NCI-H1417 treated with DMSO at 0.1 percent for 48 hours (cell line): ENCODE data around the gene GNAL.

ENCODE experiments used
- DNase-seq: peaks from one replicate; lab custom pipeline; 2025; lab: John Stamatoyannopoulos, UW

GNAL gene

GRCh38 chr18:11724781-11725180 is 35.7 kb downstream of the GNAL start:
- DNase-seq: no peak

- DNase-seq: no peak
Measured at GRCh38 chr18:11726556-11726955, 37.5 kb downstream of the GNAL start.

- no peak for DNase-seq
Measured at GRCh38 chr18:11728249-11728648, 39.2 kb downstream of the GNAL start.

- DNase-seq: no peak
Measured at GRCh38 chr18:11729556-11729955, 40.5 kb downstream of the GNAL start.

- no peak for DNase-seq
Measured at GRCh38 chr18:11733031-11733430, 44.0 kb downstream of the GNAL start.

DNA sequence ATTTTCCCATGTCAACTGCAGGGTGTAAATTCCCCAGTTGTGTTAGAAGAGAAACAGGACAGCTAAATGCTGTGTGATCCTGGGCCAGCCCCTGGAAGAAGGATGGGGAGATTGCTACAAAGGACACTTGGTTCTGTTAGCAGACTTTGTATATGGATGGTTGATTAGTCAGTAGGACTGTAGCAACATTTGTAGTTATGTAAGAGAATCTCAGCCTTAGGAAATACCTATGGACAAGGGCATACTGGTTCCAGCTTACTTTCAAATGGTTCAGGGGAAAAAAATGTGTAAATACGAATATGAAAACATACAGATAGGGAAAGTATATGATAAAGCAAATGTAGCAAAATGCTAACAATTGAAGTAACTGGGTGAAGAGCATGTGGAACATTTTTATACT is 47.6 kb downstream of the GNAL start:
- DNase-seq: no peak

GRCh38 chr18:11739893-11740292 is 50.8 kb downstream of the GNAL start:
- DNase-seq: no peak

DNA sequence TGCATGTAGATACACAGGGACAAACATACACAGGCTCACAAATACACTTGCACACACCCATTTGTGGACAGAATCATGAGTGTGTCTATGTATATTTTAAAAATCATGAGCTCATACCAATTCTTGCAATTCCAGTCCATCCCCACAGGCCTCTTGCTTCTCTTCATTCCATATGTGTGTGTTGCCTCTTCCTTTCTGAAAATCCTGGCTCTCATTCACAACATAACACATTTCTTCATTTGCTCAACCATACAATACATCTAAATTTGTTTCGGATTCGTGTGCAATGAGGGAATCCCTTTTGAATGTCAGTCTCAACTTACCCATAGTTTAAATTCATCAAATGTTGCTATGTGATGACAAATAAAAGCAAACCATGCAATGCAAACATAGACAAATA is 51.4 kb downstream of the GNAL start:
- no peak for DNase-seq

- DNase-seq: no peak
Measured at GRCh38 chr18:11741505-11742145, 52.6 kb downstream of the GNAL start.

- no peak for DNase-seq
Measured at GRCh38 chr18:11745521-11745920, 56.5 kb downstream of the GNAL start.

DNA sequence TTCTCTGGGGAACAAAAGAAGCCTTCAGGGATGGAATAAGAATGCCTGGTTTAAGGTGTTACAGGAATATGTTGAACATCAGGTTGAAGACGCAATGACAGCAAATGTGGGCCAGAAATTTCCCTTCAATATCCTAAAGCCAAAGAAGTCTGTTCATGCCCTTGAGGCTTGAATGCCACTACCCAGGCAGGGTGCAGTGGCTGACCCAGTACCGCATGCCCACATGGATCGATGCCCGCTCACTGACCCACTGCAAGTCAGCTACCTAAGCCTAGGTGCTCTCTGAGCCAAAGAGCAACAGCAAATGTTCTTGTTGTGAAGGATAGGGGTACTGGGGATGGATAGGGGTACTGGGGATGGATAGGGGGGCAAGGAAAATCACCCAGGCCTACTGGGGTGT is 58.2 kb downstream of the GNAL start:
- no peak for DNase-seq

GRCh38 chr18:11747731-11748130 is 58.7 kb downstream of the GNAL start:
- no peak for DNase-seq

DNA sequence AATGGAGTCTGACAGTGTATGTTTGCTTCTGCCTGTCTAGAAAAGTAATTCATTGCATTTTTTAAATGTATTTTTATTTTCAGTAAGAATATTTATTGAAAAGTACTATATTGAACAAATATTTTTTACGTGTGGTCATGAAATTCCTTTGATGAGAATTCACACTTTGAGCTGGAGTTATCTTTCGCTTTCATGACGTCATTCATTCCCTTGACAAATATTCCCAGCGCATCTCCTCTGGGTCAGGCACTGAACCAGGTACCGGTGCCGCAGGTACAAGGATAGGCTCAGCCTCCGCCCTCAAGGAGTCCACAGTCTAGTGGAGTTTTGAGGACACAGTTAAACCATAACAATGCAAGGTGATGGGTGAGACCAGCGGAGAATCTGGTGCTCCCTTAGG is 60.2 kb downstream of the GNAL start:
- DNase-seq: no peak

DNA sequence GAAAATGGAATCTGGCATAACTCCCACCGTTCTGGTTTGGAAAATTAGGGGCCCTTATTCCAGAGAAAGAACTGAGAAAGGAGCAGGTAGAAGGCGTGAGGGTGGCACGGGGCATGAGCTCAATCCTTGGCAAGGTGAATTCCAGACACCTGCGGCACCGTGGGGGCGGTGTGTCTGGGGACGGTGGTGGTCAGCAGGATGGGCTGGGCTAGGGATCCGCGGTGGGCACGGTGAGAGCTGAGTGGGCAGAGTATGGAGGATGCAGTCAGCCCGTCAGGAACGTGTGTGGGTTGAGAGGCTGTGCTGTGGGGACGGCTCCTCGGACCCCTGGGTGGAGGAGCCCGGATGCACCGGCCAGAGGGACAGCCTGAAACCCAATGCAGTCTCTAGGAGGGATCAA is 61.1 kb downstream of the GNAL start:
- DNase-seq: no peak

GRCh38 chr18:11750581-11751310 is 61.7 kb downstream of the GNAL start:
- no peak for DNase-seq

- no peak for DNase-seq
Measured at GRCh38 chr18:11751341-11752115, 62.5 kb downstream of the GNAL start.

DNA sequence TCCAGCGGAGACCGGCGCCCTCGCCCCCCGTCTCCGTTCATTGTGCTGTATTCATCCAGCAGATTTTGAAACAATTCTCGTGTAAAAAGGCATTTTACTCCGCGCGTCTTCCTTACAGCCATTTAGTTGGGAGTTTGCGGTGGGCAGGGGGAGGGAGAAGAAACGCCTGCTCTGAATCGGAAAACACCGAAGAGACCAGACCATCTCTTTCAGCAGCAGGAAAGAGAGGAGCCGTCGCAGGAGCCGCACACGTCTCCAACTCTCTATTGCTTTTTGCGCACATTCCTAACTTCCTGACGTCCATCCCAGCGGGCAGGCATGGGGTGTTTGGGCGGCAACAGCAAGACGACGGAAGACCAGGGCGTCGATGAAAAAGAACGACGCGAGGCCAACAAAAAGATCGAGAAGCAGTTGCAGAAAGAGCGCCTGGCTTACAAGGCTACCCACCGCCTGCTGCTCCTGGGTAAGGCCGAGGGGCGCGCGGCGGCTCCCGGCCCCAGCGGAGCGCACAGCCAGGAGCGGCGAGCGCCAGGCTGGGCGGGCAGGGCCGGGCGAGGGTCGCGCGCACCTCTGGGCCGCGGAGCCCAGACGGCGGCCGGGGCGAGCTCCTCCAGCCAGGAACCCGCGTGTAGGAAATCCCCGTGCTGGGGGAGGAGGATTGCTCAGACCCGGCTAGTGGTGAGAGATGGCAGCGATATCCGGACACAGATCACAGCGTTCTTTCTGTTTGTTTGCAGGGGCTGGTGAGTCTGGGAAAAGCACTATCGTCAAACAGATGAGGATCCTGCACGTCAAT is 63.2 kb downstream of the GNAL start:
- no peak for DNase-seq

GRCh38 chr18:11754979-11755378 is 65.9 kb downstream of the GNAL start:
- DNase-seq: no peak

DNA sequence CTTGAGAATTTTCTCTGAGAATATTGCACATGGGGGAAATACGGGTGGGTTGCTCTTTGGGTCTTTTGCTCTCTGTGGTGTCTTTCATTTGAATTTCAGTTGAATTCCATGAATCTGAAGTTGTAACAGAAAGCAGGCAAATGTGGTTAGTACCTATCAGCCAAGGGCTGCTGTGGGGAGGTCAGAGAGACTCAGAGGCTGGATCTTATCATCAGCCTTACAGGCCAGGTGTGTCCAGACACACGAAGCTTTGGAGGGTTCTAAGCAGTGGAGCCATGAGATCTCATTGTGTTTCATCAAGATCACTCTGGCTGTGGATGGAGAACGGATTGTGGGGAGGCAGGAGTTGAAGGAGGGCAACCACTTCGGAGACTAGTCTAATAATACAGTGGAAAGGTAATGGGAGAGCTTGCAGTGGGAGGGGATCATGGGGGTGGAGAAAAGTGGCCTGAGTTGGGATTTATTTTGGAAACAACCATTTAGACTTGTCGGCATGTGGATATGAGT is 68.1 kb downstream of the GNAL start:
- DNase-seq: no peak

GRCh38 chr18:11759456-11759855 is 70.4 kb downstream of the GNAL start:
- no peak for DNase-seq

GRCh38 chr18:11760498-11761167 is 71.6 kb downstream of the GNAL start:
- DNase-seq: no peak

GRCh38 chr18:11761553-11761952 is 72.5 kb downstream of the GNAL start:
- DNase-seq: no peak
